UCSD-AML1 (cell line): ENCODE measurements around the gene TMPRSS7.
"Not testable (repeated sequence)": the region's sequence is repeated elsewhere in the genome, so short reads cannot be mapped to it uniquely, and the experiment has no call there.

ENCODE experiments used
- DNase-seq: peaks from one replicate; lab custom pipeline; 2025; ENCODE audit not compliant: unreplicated experiment; lab: John Stamatoyannopoulos, UW

Gene TMPRSS7

GRCh38 chr3:112053229-112053628 lies 18.7 kb downstream of the TMPRSS7 start:
- no peak for DNase-seq

GRCh38 chr3:112056451-112056929 lies 22.0 kb downstream of the TMPRSS7 start:
- no peak for DNase-seq

GRCh38 chr3:112059497-112059896 lies 25.0 kb downstream of the TMPRSS7 start:
- no peak for DNase-seq

GRCh38 chr3:112061152-112061551 lies 26.6 kb downstream of the TMPRSS7 start:
- no peak for DNase-seq

- not testable (repeated sequence) for DNase-seq
Observed at GRCh38 chr3:112072387-112073060, 38.0 kb downstream of the TMPRSS7 start.

GRCh38 chr3:112074006-112074405 lies 39.5 kb downstream of the TMPRSS7 start:
- DNase-seq = no peak

GRCh38 chr3:112074616-112075497 lies 40.3 kb downstream of the TMPRSS7 start:
- no peak for DNase-seq

- no peak for DNase-seq
Observed at GRCh38 chr3:112078125-112079083, 43.9 kb downstream of the TMPRSS7 start.

GRCh38 chr3:112083239-112083638 lies 48.7 kb downstream of the TMPRSS7 start:
- no peak for DNase-seq

GRCh38 chr3:112084980-112085705 lies 50.6 kb downstream of the TMPRSS7 start:
- DNase-seq = no peak

- no peak for DNase-seq
Observed at GRCh38 chr3:112085735-112086075, 51.2 kb downstream of the TMPRSS7 start.

- no peak for DNase-seq
Observed at GRCh38 chr3:112086076-112086854, 51.7 kb downstream of the TMPRSS7 start, which contains the start of gene C3orf52. TSS of gene C3orf52 (plus strand) at chr3:112086389. CDS start at chr3:112086408, 19 bp downstream.

GRCh38 chr3:112086875-112087524 lies 52.5 kb downstream of the TMPRSS7 start:
- no peak for DNase-seq

GRCh38 chr3:112087746-112088145 lies 53.2 kb downstream of the TMPRSS7 start:
- DNase-seq = no peak

GRCh38 chr3:112088944-112089343 lies 54.4 kb downstream of the TMPRSS7 start:
- no peak for DNase-seq

GRCh38 chr3:112089956-112090886 lies 55.7 kb downstream of the TMPRSS7 start:
- no peak for DNase-seq

GRCh38 chr3:112090887-112091586 lies 56.5 kb downstream of the TMPRSS7 start:
- DNase-seq = no peak
